Bronchial epithelial cell (primary cell): ENCODE measurements around the gene ZCCHC17. TPM values are rescaled to one million over a fixed set of nuclear protein-coding genes. Genes with fewer than 3 reads are reported as not detected.

Source experiments
- DNase-seq: peaks from one replicate; pipeline ENCODE4 v3.0.0-alpha.2; 2010; ENCODE audit warnings: low read depth
- FAIRE-seq: peaks from 2 replicates; lab custom pipeline; 2011; peaks lifted over from hg19 to GRCh38; lab: Jason Lieb, UNC
- H3K27me3 ChIP-seq: 2 replicates; pipeline ENCODE4 v1.5.1; 2011; ENCODE audit warnings: low read length; ENCODE audit not compliant: control insufficient read depth, insufficient read depth
- H3K36me3 ChIP-seq: 2 replicates; pipeline ENCODE4 v1.5.1; 2011; ENCODE audit warnings: low read length; ENCODE audit not compliant: control insufficient read depth, insufficient read depth
- H3K4me3 ChIP-seq: 2 replicates; pipeline ENCODE4 v1.5.1; 2011; ENCODE audit warnings: mild to moderate bottlenecking, low read depth, low read length, control low read depth
- total RNA-seq: library from RNA; depleted of rRNA; stranded (reverse); fragments of >200 nt; gene quantifications from 2 replicates; pipeline ENCODE4 v1.2.1, GENCODE V29; 2014
- TF ChIP-seq, protein P1 (sequence below): IDR thresholded peaks from 2 replicates; pipeline ENCODE4 v1.5.1; 2011; ENCODE audit warnings: mild to moderate bottlenecking, moderate library complexity, low read length, control low read depth, inconsistent platforms; ENCODE audit not compliant: insufficient read depth, severe bottlenecking

ZCCHC17 gene
- total RNA-seq, 1 donor from 2014 or later, result 35.8 TPM

DNA sequence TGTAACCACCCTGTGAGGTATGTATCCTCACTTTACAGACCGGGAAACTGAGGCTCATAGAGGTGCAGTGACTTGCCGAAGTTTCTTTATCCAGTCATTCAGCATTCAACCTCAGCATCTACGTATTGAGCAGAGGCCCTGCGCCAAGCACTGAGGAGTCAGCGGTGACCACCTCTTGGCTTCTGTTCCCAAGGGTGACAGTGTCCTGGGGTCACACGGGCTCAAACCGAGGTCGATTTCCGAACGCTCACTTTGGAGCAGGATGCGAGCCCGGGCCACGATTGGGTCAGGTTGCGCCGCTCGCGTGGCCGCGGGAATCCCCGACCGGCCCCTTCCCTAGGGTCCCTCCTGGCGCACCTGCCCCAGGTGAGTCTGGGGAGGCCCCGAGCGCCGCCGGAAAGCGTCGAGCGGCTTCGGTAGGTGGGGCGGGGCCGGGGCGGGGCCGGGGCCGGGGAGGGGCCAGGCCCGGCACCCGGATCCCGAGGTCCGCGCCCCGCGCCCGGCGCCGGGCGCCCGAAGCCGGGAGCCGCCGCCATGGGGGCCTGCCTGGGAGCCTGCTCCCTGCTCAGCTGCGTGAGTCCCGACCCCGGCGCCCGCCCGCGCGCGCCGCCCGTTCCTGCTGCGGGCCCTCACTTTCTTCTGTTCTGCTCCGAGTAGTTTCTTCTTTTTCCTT, 116.0 kb downstream of the ZCCHC17 start, which contains the start of gene SERINC2:
Gene SERINC2, plus strand, starts transcription at position 482 of the 673 bp plus-strand sequence. Its CDS starts 53 bp downstream, at position 535.
- TF ChIP-seq, protein P1, sequence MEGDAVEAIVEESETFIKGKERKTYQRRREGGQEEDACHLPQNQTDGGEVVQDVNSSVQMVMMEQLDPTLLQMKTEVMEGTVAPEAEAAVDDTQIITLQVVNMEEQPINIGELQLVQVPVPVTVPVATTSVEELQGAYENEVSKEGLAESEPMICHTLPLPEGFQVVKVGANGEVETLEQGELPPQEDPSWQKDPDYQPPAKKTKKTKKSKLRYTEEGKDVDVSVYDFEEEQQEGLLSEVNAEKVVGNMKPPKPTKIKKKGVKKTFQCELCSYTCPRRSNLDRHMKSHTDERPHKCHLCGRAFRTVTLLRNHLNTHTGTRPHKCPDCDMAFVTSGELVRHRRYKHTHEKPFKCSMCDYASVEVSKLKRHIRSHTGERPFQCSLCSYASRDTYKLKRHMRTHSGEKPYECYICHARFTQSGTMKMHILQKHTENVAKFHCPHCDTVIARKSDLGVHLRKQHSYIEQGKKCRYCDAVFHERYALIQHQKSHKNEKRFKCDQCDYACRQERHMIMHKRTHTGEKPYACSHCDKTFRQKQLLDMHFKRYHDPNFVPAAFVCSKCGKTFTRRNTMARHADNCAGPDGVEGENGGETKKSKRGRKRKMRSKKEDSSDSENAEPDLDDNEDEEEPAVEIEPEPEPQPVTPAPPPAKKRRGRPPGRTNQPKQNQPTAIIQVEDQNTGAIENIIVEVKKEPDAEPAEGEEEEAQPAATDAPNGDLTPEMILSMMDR, result no peak
- H3K36me3 ChIP-seq, result peaks cover 8% of the 10 kb centered on the region
- FAIRE-seq, result no peak
- DNase-seq, result no peak
- no peaks in the 10 kb centered on the region for H3K27me3 ChIP-seq
- peak within 1 kb of the TSS; percentile 78 for H3K4me3 ChIP-seq

DNA sequence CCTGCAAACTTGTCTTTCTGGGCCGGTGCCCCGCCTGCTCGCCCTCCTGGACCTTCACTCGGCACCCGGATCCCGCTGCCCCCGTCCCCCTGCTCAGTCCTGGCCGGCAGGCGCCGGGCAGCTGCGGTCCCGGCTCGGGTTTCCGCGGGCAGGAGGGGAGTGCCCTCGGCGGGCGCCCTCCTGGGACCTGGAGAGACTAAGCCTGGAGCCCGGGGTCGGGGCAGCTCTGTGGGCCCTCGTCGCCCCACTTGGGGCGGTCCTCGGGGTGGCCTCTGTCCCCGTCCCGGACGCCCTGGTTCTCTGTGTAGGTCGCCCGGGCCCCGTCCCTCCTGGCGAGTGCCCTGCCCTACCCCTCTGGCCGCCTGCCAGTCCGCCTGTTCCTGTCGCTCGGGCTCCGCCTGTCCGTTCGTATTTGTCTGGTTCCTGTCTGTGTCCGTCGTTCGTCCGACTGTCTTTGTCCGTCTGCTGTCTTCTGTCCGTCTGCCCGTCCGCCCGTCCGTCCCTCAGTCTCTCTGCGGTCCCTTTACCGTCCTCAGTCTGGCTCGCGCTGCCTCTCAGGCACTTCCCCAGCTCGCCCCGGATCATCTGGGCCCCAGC, 116.7 kb downstream of the ZCCHC17 start:
- Histone ChIP-seq H3K4me3 (peak overlapping the region; percentile 78), H3K36me3 (peaks cover 9% of the 10 kb centered on the region), H3K27me3 (no peaks in the 10 kb centered on the region)
- TF ChIP-seq, protein P1, result no peak
- FAIRE-seq (peak; percentile 32), DNase-seq (no peak)

Other genes with a start within 250 kb of the ZCCHC17 start
- 38.7 and 48.6 TPM in 2 replicates for gene PUM1, start 231.3 kb upstream of the ZCCHC17 start, total RNA-seq
- gene NKAIN1, start 57.1 kb upstream of the ZCCHC17 start, total RNA-seq, result under 0.01 TPM in 1 of 2 replicates, not detected in the other
- gene SNRNP40, start 244 bp upstream of the ZCCHC17 start, total RNA-seq, result 142 and 164 TPM in 2 replicates
- 0.79 and 3.8 TPM in 2 replicates for gene FABP3, start 76.0 kb downstream of the ZCCHC17 start, total RNA-seq
- gene SERINC2, start 116.2 kb downstream of the ZCCHC17 start, total RNA-seq, result 23.2 and 40.7 TPM in 2 replicates